ENCODE data around the gene FRK.

DNA sequence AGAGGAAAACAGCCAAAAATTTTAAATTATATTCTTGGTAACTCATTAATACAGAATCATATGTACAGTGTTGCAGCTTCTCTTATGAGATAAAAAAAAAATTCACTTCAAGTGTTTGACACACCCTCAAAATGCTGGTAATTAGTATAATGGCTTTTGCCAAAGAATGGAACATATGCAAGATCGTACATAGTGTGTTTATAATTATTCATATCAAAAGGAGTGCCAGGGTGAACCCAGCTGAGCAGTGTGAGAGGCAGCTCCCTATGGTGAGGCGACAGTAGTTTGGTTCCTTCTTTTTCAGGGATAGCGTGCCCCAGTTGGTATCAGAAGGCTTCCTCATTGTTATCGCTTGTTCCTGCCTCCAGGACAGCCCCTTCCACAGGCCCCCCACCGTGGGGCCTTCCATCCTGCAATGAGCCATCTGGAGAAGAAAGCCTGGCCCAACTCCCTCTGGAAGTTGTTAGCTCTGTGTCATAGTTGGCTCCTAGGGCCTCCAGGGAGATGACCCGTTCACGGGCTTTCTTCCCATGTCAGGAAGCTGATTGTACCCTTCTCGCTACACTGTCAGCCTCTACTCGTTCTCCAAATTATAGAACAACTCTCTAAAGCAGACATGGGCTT lies 150.7 kb downstream of the FRK start:
- no peak for TF ChIP-seq POLR2AphosphoS5 (IDR thresholded peaks at IDR 0.05)
- no peak for TF ChIP-seq EP300 (IDR thresholded peaks at IDR 0.05)
- TF ChIP-seq, protein P1, sequence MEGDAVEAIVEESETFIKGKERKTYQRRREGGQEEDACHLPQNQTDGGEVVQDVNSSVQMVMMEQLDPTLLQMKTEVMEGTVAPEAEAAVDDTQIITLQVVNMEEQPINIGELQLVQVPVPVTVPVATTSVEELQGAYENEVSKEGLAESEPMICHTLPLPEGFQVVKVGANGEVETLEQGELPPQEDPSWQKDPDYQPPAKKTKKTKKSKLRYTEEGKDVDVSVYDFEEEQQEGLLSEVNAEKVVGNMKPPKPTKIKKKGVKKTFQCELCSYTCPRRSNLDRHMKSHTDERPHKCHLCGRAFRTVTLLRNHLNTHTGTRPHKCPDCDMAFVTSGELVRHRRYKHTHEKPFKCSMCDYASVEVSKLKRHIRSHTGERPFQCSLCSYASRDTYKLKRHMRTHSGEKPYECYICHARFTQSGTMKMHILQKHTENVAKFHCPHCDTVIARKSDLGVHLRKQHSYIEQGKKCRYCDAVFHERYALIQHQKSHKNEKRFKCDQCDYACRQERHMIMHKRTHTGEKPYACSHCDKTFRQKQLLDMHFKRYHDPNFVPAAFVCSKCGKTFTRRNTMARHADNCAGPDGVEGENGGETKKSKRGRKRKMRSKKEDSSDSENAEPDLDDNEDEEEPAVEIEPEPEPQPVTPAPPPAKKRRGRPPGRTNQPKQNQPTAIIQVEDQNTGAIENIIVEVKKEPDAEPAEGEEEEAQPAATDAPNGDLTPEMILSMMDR (IDR thresholded peaks at IDR 0.05) = no peak

Data from stomach (tissue), 4 donors.